GM18520 (cell line): ENCODE measurements around the gene LYZL6.
"Not testable (repeated sequence)": the region's sequence is repeated elsewhere in the genome, so short reads cannot be mapped to it uniquely, and the experiment has no call there.

Source experiments
- ATAC-seq: cut with Tn5 transposase; IDR thresholded peaks from one replicate; pipeline ENCODE4 v1.9.1; 2021; ENCODE audit not compliant: unreplicated experiment

Gene LYZL6

GRCh38 chr17:35909408-35909807 lies 34.1 kb downstream of the LYZL6 start:
- no peak for ATAC-seq

GRCh38 chr17:35907691-35908090 lies 35.8 kb downstream of the LYZL6 start:
- ATAC-seq, result no peak

GRCh38 chr17:35906926-35907637 lies 36.4 kb downstream of the LYZL6 start:
- ATAC-seq, result no peak

- no peak for ATAC-seq
These were observed 37.2 kb downstream of the LYZL6 start for GRCh38 chr17:35906191-35906925.

GRCh38 chr17:35903451-35903850 lies 40.1 kb downstream of the LYZL6 start:
- ATAC-seq, result no peak

- ATAC-seq, result no peak
These were observed 41.8 kb downstream of the LYZL6 start for GRCh38 chr17:35901631-35902175.

GRCh38 chr17:35900708-35901480 lies 42.6 kb downstream of the LYZL6 start:
- ATAC-seq, result no peak

- no peak for ATAC-seq
These were observed 43.2 kb downstream of the LYZL6 start for GRCh38 chr17:35900280-35900679.

GRCh38 chr17:35898283-35899070 lies 45.0 kb downstream of the LYZL6 start:
- no peak for ATAC-seq

- not testable (repeated sequence) for ATAC-seq
These were observed 45.7 kb downstream of the LYZL6 start for GRCh38 chr17:35897772-35898171.

GRCh38 chr17:35895636-35896587 lies 47.6 kb downstream of the LYZL6 start:
- no peak for ATAC-seq

GRCh38 chr17:35894206-35894605 lies 49.3 kb downstream of the LYZL6 start:
- no peak for ATAC-seq

- ATAC-seq, result no peak
These were observed 49.8 kb downstream of the LYZL6 start for GRCh38 chr17:35893751-35894150.

- ATAC-seq, result no peak
These were observed 51.1 kb downstream of the LYZL6 start for GRCh38 chr17:35892091-35893035.

GRCh38 chr17:35891269-35891668 lies 52.2 kb downstream of the LYZL6 start:
- ATAC-seq, result no peak

GRCh38 chr17:35890774-35891155 lies 52.7 kb downstream of the LYZL6 start:
- peak; percentile 70 for ATAC-seq

GRCh38 chr17:35889818-35890773 lies 53.4 kb downstream of the LYZL6 start:
- no peak for ATAC-seq
